GM12878 (cell line): ENCODE results near the gene RUSC1. TPM values are rescaled to one million over a fixed set of nuclear protein-coding genes. Genes with fewer than 3 reads are reported as not detected.

Experiments used
- ATAC-seq: fragments of 200-7000 bp; cut with Tn5 transposase; 3 replicates; pipeline ENCODE4 v1.9.1; 2020; ENCODE audit warnings: mild to moderate bottlenecking, moderate library complexity
- BruUV-seq: library from RNA; stranded (reverse); fragments of 400-500 nt; replicated peaks from 2 replicates; lab custom pipeline; 2021; lab: Mats Ljungman, UMichigan
- CTCF ChIA-PET: fragments of 300-600 bp; sonication (Branson Sonifier 250); formaldehyde crosslinking; extraction: SDS; loops from one replicate; lab custom pipeline; 2021; ENCODE audit warnings: inconsistent platforms; lab: Yijun Ruan, JAX
- POLR2A ChIA-PET: fragments of 350-600 bp; formaldehyde crosslinking; extraction: SDS; loops from one replicate; lab custom pipeline; 2021; ENCODE audit warnings: inconsistent platforms; lab: Charles Lee
- RAD21 ChIA-PET: fragments of 300-600 bp; sonication (Branson Sonifier 250); formaldehyde crosslinking; loops from one replicate; lab custom pipeline; 2023; ENCODE audit warnings: antibody characterized with exemption; ENCODE audit not compliant: unreplicated experiment; lab: Charles Lee
- SMC1A ChIA-PET: fragments of 300-600 bp; sonication (Branson Sonifier 250); formaldehyde crosslinking; loops from one replicate; lab custom pipeline; 2023; ENCODE audit not compliant: unreplicated experiment, uncharacterized antibody; lab: Charles Lee
- DNase-seq: peaks from one replicate; pipeline ENCODE4 v3.0.0-alpha.2; 2011; ENCODE audit warnings: low read depth, low spot score
- FAIRE-seq: peaks from 3 replicates; lab custom pipeline; 2011; peaks lifted over from hg19 to GRCh38; lab: Jason Lieb, UNC
- H2AFZ ChIP-seq: 2 replicates; pipeline ENCODE4 v1.6.0; 2011; ENCODE audit warnings: low read depth, low read length, control low read depth; ENCODE audit not compliant: control insufficient read depth
- H3K27ac ChIP-seq: 2 replicates; pipeline ENCODE4 v1.5.1; 2011; ENCODE audit warnings: control low read depth; ENCODE audit not compliant: control insufficient read depth, insufficient read depth
- H3K27me3 ChIP-seq, 2 experiments: replicated peaks in 1 of 2; 2 replicates each; pipeline versions ENCODE4 v1.6.0 to v1.6.1; 2011; ENCODE audit warnings: low read length in 1 of 2; ENCODE audit not compliant: control insufficient read depth in 2 of 2, insufficient read depth in 2 of 2
- H3K36me3 ChIP-seq, 2 experiments: 2 replicates each; pipeline ENCODE4 v1.5.1; 2011; ENCODE audit warnings: low read length in 1 of 2; ENCODE audit not compliant: control insufficient read depth in 2 of 2, insufficient read depth in 2 of 2
- H3K4me1 ChIP-seq: 2 replicates; pipeline ENCODE4 v1.6.1; 2011; ENCODE audit warnings: mild to moderate bottlenecking, low read length, moderate library complexity, mixed read lengths; ENCODE audit not compliant: control insufficient read depth, insufficient read depth
- H3K4me2 ChIP-seq: 2 replicates; pipeline ENCODE4 v1.6.0; 2011; ENCODE audit warnings: control low read depth; ENCODE audit not compliant: control insufficient read depth, insufficient read depth
- H3K4me3 ChIP-seq: fragments of 200-600 bp; sonication (generic); 2 replicates; pipeline ENCODE4 v1.5.1; 2016
- H3K79me2 ChIP-seq: 2 replicates; pipeline ENCODE4 v1.6.0; 2011; ENCODE audit warnings: low read length; ENCODE audit not compliant: control insufficient read depth, insufficient read depth
- H3K9ac ChIP-seq: 2 replicates; pipeline ENCODE4 v1.8.0; 2011; ENCODE audit warnings: low read length, control low read depth, mixed read lengths; ENCODE audit not compliant: control insufficient read depth, insufficient read depth
- H3K9me3 ChIP-seq: replicated peaks from 3 replicates; pipeline ENCODE4 v1.5.1; 2011; ENCODE audit warnings: mild to moderate bottlenecking, low read length; ENCODE audit not compliant: control insufficient read depth, insufficient read depth
- H4K20me1 ChIP-seq: 2 replicates; pipeline ENCODE4 v1.6.0; 2011; ENCODE audit not compliant: control insufficient read depth, insufficient read depth
- BACH1 ChIP-seq: fragments of 450-650 bp; IDR thresholded peaks from 2 replicates; pipeline ENCODE4 v1.6.1; 2017; ENCODE audit warnings: mild to moderate bottlenecking, borderline replicate concordance
- BMI1 ChIP-seq: fragments of 450-650 bp; IDR thresholded peaks from 2 replicates; pipeline ENCODE4 v1.6.1; 2016; ENCODE audit warnings: mild to moderate bottlenecking, moderate library complexity, borderline replicate concordance
- CBX3 ChIP-seq: fragments of 200-600 bp; sonication (generic); IDR thresholded peaks from 2 replicates; pipeline ENCODE4 v1.6.1; 2016; ENCODE audit warnings: low read depth, borderline replicate concordance
- DPF2 ChIP-seq: fragments of 450-650 bp; IDR thresholded peaks from 2 replicates; pipeline ENCODE4 v1.6.1; 2017; ENCODE audit warnings: mild to moderate bottlenecking
- RELB ChIP-seq: fragments of 450-650 bp; IDR thresholded peaks from 2 replicates; pipeline ENCODE4 v1.6.1; 2017; ENCODE audit warnings: low read depth, mild to moderate bottlenecking, moderate library complexity
- SMAD1 ChIP-seq: fragments of 450-650 bp; IDR thresholded peaks from 2 replicates; pipeline ENCODE4 v1.6.1; 2018; ENCODE audit warnings: mild to moderate bottlenecking, low read depth; ENCODE audit not compliant: partially characterized antibody
- SP1 ChIP-seq: IDR thresholded peaks from one replicate; pipeline ENCODE4 v1.6.1; 2011; ENCODE audit warnings: low read depth, low read length
- USF1 ChIP-seq: IDR thresholded peaks from 2 replicates; pipeline ENCODE4 v1.6.1; 2011; ENCODE audit warnings: borderline replicate concordance, low read depth, mild to moderate bottlenecking, moderate library complexity, mixed read lengths, low read length; ENCODE audit not compliant: insufficient read depth; ENCODE audit errors: extremely low read length
- YBX1 ChIP-seq: fragments of 450-650 bp; IDR thresholded peaks from 2 replicates; pipeline ENCODE4 v1.6.1; 2016; ENCODE audit warnings: antibody characterized with exemption
- YY1 ChIP-seq: IDR thresholded peaks from 2 replicates; pipeline ENCODE4 v1.6.1; 2011; ENCODE audit warnings: low read depth, mild to moderate bottlenecking, low read length
- WGBS: methylation state at CpG from one replicate; pipeline ENCODE4 v1.1.6; 2016; ENCODE audit warnings: low lambda C conversion rate; ENCODE audit not compliant: insufficient replicate concordance, insufficient coverage; ENCODE audit errors: missing lambda C conversion rate; 5-methylcytosine and 5-hydroxymethylcytosine counted together
- in situ Hi-C: fragments of 300-500 bp; cut with MboI; formaldehyde crosslinking; loops from 9 replicates; pipeline ENCODE4 v1.14.3; 2018; ENCODE audit warnings: mixed read lengths
- intact Hi-C: fragments of 100-400 bp; cut with micrococcal nuclease; formaldehyde crosslinking; loops from one replicate; pipeline ENCODE4 v1.14.2; 2022; ENCODE audit not compliant: unreplicated experiment
- polyA plus RNA-seq, 11 experiments: library from polyadenylated mRNA; depleted of rRNA in 4 of 11; unstranded in 6 of 11; stranded (reverse) in 5 of 11; fragments of >200 nt; fragmentation: Nextera tagmentation in 4 of 11; fragmentation: Illumina TruSeq in 1 of 11; extraction: Ambion mirVana in 4 of 11; extraction: Trizol in 1 of 11; gene quantifications; 1 replicate in 1 of 11; 2 replicates in 10 of 11; pipeline versions ENCODE4 v1.2.1 to v1.2.3, GENCODE V29; 2011 to 2016; ENCODE audit warnings: inconsistent platforms in 2 of 11, missing spikeins in 2 of 11, low read depth in 1 of 11
- total RNA-seq, 4 experiments: library from RNA; depleted of rRNA in 3 of 4; stranded (reverse); fragments of >200 nt in 3 of 4; fragmentation: Illumina TruSeq in 1 of 4; extraction: Trizol in 1 of 4; gene quantifications; 2 replicates each; pipeline versions ENCODE4 v1.2.1 to v1.2.3, GENCODE V29; 2013 to 2021
- TF ChIP-seq, protein P1 (sequence below): IDR thresholded peaks from 2 replicates; pipeline ENCODE4 v1.6.1; 2011; ENCODE audit warnings: borderline replicate concordance, low read depth, mild to moderate bottlenecking, moderate library complexity, low read length; ENCODE audit not compliant: insufficient read depth, poor library complexity, severe bottlenecking
- TF ChIP-seq, protein P2 (sequence below): IDR thresholded peaks from 2 replicates; pipeline ENCODE4 v1.6.1; 2011; ENCODE audit warnings: mild to moderate bottlenecking, low read depth, low read length, moderate library complexity; ENCODE audit not compliant: insufficient replicate concordance
- TF ChIP-seq, protein P3 (sequence below): IDR thresholded peaks from 2 replicates; pipeline ENCODE4 v1.6.1; 2012; ENCODE audit warnings: low read depth, low read length, improper control_type of control experiment

Gene RUSC1
- total and polyA plus RNA-seq, 10 of the 15 experiments (the other 5 are each of a cell fraction or from before 2014, with no cell fraction given): 1.1 to 23.7 (median 12.3) TPM

DNA sequence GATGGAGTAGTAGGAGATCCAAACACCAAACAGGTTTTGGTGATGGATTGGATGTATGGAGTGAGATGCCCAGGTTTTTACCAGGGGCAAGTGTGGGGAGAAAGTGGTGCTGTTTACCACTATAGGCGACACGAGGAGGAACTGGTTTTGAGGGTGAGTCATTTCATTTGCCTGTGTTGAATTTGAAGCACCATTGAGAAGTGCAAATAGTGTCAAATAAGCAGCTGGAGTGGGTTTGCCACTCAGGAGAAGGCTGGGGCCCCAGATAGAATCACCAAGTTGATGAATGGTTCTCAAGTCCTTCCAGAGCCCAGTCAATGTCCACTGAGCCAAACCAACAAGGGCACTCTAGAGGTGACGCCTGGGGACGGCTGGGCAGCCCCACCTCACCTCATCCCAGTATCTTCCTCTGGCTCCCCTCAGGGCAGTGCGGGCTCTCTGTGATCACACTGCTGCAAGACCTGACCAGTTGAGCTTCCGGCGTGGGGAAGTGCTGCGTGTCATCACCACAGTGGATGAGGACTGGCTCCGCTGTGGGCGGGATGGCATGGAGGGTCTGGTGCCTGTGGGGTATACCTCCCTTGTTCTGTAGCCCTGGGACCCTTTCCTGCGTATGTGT is 9.4 kb downstream of the RUSC1 start (continued):
- TF ChIP-seq, protein P1, sequence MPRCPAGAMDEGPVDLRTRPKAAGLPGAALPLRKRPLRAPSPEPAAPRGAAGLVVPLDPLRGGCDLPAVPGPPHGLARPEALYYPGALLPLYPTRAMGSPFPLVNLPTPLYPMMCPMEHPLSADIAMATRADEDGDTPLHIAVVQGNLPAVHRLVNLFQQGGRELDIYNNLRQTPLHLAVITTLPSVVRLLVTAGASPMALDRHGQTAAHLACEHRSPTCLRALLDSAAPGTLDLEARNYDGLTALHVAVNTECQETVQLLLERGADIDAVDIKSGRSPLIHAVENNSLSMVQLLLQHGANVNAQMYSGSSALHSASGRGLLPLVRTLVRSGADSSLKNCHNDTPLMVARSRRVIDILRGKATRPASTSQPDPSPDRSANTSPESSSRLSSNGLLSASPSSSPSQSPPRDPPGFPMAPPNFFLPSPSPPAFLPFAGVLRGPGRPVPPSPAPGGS: no peak
- TF ChIP-seq SMAD1 (no peak), USF1 (no peak), RELB (no peak)

DNA sequence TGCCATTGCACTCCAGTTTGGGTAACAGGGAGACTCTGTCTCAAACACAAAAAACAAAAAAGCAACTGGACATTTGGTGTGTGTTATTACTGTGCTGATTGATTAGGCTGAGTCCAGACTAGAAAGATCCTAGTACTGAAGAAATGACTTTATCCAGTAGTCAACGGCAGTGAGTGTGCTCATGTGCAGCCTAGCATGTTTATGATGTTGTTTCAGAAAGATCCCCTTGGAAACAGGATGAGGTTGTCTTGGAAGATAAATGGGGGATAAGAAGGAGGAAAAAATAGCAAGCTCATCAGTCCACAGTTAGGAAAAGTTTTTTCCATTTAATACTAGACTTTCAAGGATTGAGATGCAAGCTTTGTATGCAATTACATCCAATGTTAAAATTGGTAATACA is 14.3 kb downstream of the RUSC1 start:
- Histone ChIP-seq H3K9me3 (no peaks in the 10 kb centered on the region), H3K27ac (no peak overlapping the region), H3K27me3 (no peaks in the 10 kb centered on the region), H3K4me2 (no peak overlapping the region), H3K79me2 (no peaks in the 10 kb centered on the region), H3K9ac (no peak overlapping the region), H3K4me1 (no peaks in the 10 kb centered on the region), H3K4me3 (no peak overlapping the region), H3K36me3 (peaks cover 7 to 24% of the 10 kb centered on the region in 2 experiments), H2AFZ (no peak overlapping the region), H4K20me1 (no peaks in the 10 kb centered on the region)
- ChIA-PET POLR2A (interaction anchor here (1.5 kb wide), 1 partner anchor 13 kb away, joined by 3 read pairs; no protein-coding TSS in a partner anchor), SMC1A (interaction anchor here (1.1 kb wide), 1 partner anchor 84 kb away, joined by 3 read pairs; no protein-coding TSS in a partner anchor), CTCF (interaction anchor here (1.0 to 1.1 kb wide), 2 partner anchors 84 to 267 kb away, joined by 3 to 6 read pairs; no protein-coding TSS in a partner anchor), RAD21 (no interaction called here)
- intact Hi-C loops: no loop called here
- in situ Hi-C loops: no loop called here
- WGBS: 92% methylated on average over 1 of the region's 1 CpG
- no TSS peak for BruUV-seq
- DNase-seq (no peak), FAIRE-seq (no peak), ATAC-seq (no peak)
- TF ChIP-seq BACH1 (no peak), YBX1 (no peak), CBX3 (no peak), DPF2 (no peak), BMI1 (no peak), YY1 (no peak), SP1 (no peak)
- TF ChIP-seq, protein P2, sequence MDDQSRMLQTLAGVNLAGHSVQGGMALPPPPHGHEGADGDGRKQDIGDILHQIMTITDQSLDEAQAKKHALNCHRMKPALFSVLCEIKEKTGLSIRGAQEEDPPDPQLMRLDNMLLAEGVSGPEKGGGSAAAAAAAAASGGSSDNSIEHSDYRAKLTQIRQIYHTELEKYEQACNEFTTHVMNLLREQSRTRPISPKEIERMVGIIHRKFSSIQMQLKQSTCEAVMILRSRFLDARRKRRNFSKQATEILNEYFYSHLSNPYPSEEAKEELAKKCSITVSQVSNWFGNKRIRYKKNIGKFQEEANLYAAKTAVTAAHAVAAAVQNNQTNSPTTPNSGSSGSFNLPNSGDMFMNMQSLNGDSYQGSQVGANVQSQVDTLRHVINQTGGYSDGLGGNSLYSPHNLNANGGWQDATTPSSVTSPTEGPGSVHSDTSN: no peak
- TF ChIP-seq, protein P3, sequence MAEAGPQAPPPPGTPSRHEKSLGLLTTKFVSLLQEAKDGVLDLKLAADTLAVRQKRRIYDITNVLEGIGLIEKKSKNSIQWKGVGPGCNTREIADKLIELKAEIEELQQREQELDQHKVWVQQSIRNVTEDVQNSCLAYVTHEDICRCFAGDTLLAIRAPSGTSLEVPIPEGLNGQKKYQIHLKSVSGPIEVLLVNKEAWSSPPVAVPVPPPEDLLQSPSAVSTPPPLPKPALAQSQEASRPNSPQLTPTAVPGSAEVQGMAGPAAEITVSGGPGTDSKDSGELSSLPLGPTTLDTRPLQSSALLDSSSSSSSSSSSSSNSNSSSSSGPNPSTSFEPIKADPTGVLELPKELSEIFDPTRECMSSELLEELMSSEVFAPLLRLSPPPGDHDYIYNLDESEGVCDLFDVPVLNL: no peak
